Measurements from ENCODE around the gene RNF32. TPM values are rescaled to one million over a fixed set of nuclear protein-coding genes. Genes with fewer than 3 reads are reported as not detected.

RNF32 gene
- total RNA-seq, 1 experiment from 2014 or later: 3.5 TPM

DNA sequence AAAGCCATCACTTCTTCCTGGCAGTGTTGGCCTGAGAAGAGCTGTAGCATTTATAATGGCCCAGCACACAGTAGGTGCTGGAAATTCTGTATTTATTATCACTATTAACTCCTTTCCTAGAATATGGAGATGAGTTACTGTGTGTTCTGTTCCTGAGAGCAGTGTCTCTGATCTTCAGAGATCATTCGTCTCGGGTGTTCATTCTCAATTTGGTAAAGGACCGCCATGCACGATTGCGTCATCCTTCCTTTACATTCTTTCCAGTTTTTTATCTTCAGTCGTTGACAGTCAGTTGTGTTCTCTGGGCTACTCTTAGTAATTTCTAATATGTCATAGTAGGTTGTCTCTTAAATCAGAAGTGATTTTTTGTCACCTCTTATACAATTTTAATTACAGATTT, 18.6 kb downstream of the RNF32 start:
- Histone ChIP-seq H3K36me3 (ENCODE audit: control insufficient read depth, insufficient read depth, low read length) (no peaks in the 10 kb centered on the region), H3K27ac (ENCODE audit: low read length) (no peak overlapping the region), H3K9me3 (ENCODE audit: control insufficient read depth, insufficient read depth, low read depth, low read length) (no peaks in the 10 kb centered on the region), H3K4me1 (ENCODE audit: control insufficient read depth, insufficient read depth, low read length) (no peaks in the 10 kb centered on the region), H3K4me3 (ENCODE audit: low read depth in 2 of 2, low read length in 2 of 2) (no peak overlapping the region), H3K27me3 (ENCODE audit: control insufficient read depth, insufficient read depth, low read length) (no peaks in the 10 kb centered on the region)
- intact Hi-C loops (cut with micrococcal nuclease; ENCODE audit: unreplicated experiment) (loop anchor here (10.0 kb wide), 1 partner anchor 106 kb away; no protein-coding TSS in a partner anchor), in situ Hi-C loops (cut with HindIII; ENCODE audit: low pct_unique_long_range_greater_than_20kb, low sequenced_read_pairs) (no loop called here)
- POLR2A ChIA-PET: no interaction called here
- TF ChIP-seq, protein P1, sequence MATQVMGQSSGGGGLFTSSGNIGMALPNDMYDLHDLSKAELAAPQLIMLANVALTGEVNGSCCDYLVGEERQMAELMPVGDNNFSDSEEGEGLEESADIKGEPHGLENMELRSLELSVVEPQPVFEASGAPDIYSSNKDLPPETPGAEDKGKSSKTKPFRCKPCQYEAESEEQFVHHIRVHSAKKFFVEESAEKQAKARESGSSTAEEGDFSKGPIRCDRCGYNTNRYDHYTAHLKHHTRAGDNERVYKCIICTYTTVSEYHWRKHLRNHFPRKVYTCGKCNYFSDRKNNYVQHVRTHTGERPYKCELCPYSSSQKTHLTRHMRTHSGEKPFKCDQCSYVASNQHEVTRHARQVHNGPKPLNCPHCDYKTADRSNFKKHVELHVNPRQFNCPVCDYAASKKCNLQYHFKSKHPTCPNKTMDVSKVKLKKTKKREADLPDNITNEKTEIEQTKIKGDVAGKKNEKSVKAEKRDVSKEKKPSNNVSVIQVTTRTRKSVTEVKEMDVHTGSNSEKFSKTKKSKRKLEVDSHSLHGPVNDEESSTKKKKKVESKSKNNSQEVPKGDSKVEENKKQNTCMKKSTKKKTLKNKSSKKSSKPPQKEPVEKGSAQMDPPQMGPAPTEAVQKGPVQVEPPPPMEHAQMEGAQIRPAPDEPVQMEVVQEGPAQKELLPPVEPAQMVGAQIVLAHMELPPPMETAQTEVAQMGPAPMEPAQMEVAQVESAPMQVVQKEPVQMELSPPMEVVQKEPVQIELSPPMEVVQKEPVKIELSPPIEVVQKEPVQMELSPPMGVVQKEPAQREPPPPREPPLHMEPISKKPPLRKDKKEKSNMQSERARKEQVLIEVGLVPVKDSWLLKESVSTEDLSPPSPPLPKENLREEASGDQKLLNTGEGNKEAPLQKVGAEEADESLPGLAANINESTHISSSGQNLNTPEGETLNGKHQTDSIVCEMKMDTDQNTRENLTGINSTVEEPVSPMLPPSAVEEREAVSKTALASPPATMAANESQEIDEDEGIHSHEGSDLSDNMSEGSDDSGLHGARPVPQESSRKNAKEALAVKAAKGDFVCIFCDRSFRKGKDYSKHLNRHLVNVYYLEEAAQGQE (IDR thresholded peaks at IDR 0.05; ENCODE audit: insufficient read depth in 1 of 2, low read depth in 2 of 2, low read length in 1 of 2): no peak
- no peak for TF ChIP-seq SIN3A (IDR thresholded peaks at IDR 0.05; ENCODE audit: borderline replicate concordance, insufficient read depth, low read depth, low read length)
- no peak for TF ChIP-seq POLR2AphosphoS5 (IDR thresholded peaks at IDR 0.05; ENCODE audit: low read depth, low read length)
- TF ChIP-seq TCF7L2 (IDR thresholded peaks at IDR 0.05; ENCODE audit: low read depth, low read length): no peak
- TF ChIP-seq, protein P2, sequence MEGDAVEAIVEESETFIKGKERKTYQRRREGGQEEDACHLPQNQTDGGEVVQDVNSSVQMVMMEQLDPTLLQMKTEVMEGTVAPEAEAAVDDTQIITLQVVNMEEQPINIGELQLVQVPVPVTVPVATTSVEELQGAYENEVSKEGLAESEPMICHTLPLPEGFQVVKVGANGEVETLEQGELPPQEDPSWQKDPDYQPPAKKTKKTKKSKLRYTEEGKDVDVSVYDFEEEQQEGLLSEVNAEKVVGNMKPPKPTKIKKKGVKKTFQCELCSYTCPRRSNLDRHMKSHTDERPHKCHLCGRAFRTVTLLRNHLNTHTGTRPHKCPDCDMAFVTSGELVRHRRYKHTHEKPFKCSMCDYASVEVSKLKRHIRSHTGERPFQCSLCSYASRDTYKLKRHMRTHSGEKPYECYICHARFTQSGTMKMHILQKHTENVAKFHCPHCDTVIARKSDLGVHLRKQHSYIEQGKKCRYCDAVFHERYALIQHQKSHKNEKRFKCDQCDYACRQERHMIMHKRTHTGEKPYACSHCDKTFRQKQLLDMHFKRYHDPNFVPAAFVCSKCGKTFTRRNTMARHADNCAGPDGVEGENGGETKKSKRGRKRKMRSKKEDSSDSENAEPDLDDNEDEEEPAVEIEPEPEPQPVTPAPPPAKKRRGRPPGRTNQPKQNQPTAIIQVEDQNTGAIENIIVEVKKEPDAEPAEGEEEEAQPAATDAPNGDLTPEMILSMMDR (IDR thresholded peaks at IDR 0.05): no peak
- ATAC-seq (no peak), DNase-seq (ENCODE audit: low read depth, low spot score) (no peak)
- BruUV-seq (replicated peaks): no TSS peak
- CTCF ChIA-PET: no interaction called here

DNA sequence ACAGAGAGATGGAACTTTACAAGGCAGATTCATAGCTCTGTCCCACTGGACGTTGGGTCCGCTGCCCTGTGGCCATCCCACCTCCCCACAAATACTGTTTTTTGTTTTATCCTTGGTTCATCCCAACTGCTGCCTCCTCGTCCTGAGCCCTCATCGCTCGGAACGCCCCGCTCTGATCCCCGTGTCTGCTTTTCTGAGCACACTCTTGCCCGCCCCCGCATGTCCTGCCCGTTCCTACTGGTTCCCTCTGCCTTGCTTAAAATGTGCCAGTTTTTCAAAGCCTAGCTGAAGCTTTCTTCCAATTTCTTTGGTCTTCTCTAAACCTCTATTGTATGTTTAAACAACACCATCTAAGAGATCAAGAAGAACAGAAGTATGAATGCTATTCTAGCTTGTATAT, 19.4 kb downstream of the RNF32 start:
- Histone ChIP-seq H3K4me1 (ENCODE audit: control insufficient read depth, insufficient read depth, low read length) (no peaks in the 10 kb centered on the region), H3K9me3 (ENCODE audit: control insufficient read depth, insufficient read depth, low read depth, low read length) (no peaks in the 10 kb centered on the region), H3K4me3 (ENCODE audit: low read depth in 2 of 2, low read length in 2 of 2) (no peak overlapping the region), H3K27me3 (ENCODE audit: control insufficient read depth, insufficient read depth, low read length) (no peaks in the 10 kb centered on the region), H3K36me3 (ENCODE audit: control insufficient read depth, insufficient read depth, low read length) (no peaks in the 10 kb centered on the region), H3K27ac (ENCODE audit: low read length) (no peak overlapping the region)
- in situ Hi-C loops (cut with HindIII; ENCODE audit: low pct_unique_long_range_greater_than_20kb, low sequenced_read_pairs) (no loop called here), intact Hi-C loops (cut with micrococcal nuclease; ENCODE audit: unreplicated experiment) (loop anchor here (10.0 kb wide), 1 partner anchor 105 kb away; no protein-coding TSS in a partner anchor)
- ATAC-seq: no peak; the same call in 1 of the 2 replicates
- no peak for DNase-seq (ENCODE audit: low read depth, low spot score)
- ChIA-PET POLR2A (no interaction called here), CTCF (no interaction called here)
- TF ChIP-seq TCF7L2 (IDR thresholded peaks at IDR 0.05; ENCODE audit: low read depth, low read length): no peak
- TF ChIP-seq SIN3A (IDR thresholded peaks at IDR 0.05; ENCODE audit: borderline replicate concordance, insufficient read depth, low read depth, low read length): no peak
- TF ChIP-seq, protein P2 (IDR thresholded peaks at IDR 0.05): no peak
- TF ChIP-seq POLR2AphosphoS5 (IDR thresholded peaks at IDR 0.05; ENCODE audit: low read depth, low read length): no peak; the same call in 1 of the 2 replicates
- TF ChIP-seq, protein P1 (IDR thresholded peaks at IDR 0.05; ENCODE audit: insufficient read depth in 1 of 2, low read depth in 2 of 2, low read length in 1 of 2): no peak
- BruUV-seq (replicated peaks): no TSS peak
